H1 (cell line): Measurements from ENCODE around the gene USP35. TPM values are rescaled to one million over a fixed set of nuclear protein-coding genes. Genes with fewer than 3 reads are reported as not detected.

Experiments
- CTCF ChIA-PET: fragments of 300-600 bp; sonication (Branson Sonifier 250); formaldehyde crosslinking; loops from one replicate; lab custom pipeline; 2021; ENCODE audit not compliant: partially characterized antibody; lab: Charles Lee
- POLR2A ChIA-PET: fragments of 300-600 bp; sonication (Branson Sonifier 250); formaldehyde crosslinking; loops from one replicate; lab custom pipeline; 2021; ENCODE audit warnings: inconsistent platforms; ENCODE audit not compliant: partially characterized antibody; lab: Charles Lee
- DNase-seq, 2 experiments: peaks; one replicate each; pipeline versions ENCODE4 v3.0.0 to v3.0.0-alpha.2; 2010 to 2022; ENCODE audit warnings: low spot score in 2 of 2, low read depth in 1 of 2, mixed read lengths in 1 of 2
- FAIRE-seq: peaks from 2 replicates; lab custom pipeline; 2011; peaks lifted over from hg19 to GRCh38; lab: Jason Lieb, UNC
- H2AFZ ChIP-seq: 2 replicates; pipeline ENCODE4 v1.8.1; 2012; ENCODE audit warnings: low read length, inconsistent platforms
- H2AK5ac ChIP-seq: 2 replicates; pipeline ENCODE4 v1.6.1; 2013; ENCODE audit warnings: low read depth, low read length
- H2BK120ac ChIP-seq: replicated peaks from 2 replicates; pipeline ENCODE3; 2013; ENCODE audit warnings: low read depth, low read length, inconsistent platforms
- H2BK12ac ChIP-seq: 2 replicates; pipeline ENCODE4 v1.6.1; 2013; ENCODE audit warnings: low read depth, low read length
- H2BK15ac ChIP-seq: 2 replicates; pipeline ENCODE4 v1.6.1; 2013; ENCODE audit warnings: low read length
- H2BK20ac ChIP-seq: 2 replicates; pipeline ENCODE4 v1.6.1; 2013; ENCODE audit warnings: low read length
- H2BK5ac ChIP-seq: 2 replicates; pipeline ENCODE4 v1.6.1; 2013; ENCODE audit warnings: low read depth, low read length
- H3K14ac ChIP-seq: 2 replicates; pipeline ENCODE4 v1.6.1; 2013; ENCODE audit warnings: inconsistent platforms; ENCODE audit not compliant: insufficient read length
- H3K18ac ChIP-seq: 2 replicates; pipeline ENCODE4 v1.6.1; 2013; ENCODE audit warnings: low read length; ENCODE audit errors: extremely low read depth
- H3K23ac ChIP-seq: 2 replicates; pipeline ENCODE4 v1.6.1; 2013; ENCODE audit warnings: inconsistent platforms; ENCODE audit not compliant: insufficient read length
- H3K23me2 ChIP-seq: 2 replicates; pipeline ENCODE4 v1.6.1; 2013; ENCODE audit warnings: low read depth, low read length
- H3K27ac ChIP-seq: 2 replicates; pipeline ENCODE4 v1.6.1; 2011; ENCODE audit warnings: low read depth, low read length, inconsistent platforms
- H3K27me3 ChIP-seq, 4 experiments: replicated peaks in 1 of 4; 1 replicate in 1 of 4; 2 replicates in 3 of 4; pipeline versions ENCODE4 v1.6.1 to v1.8.1; 2011 to 2013; ENCODE audit warnings: low read length in 3 of 4, mild to moderate bottlenecking in 3 of 4, inconsistent platforms in 2 of 4, mixed read lengths in 2 of 4, moderate library complexity in 1 of 4; ENCODE audit not compliant: control insufficient read depth in 3 of 4, insufficient read depth in 3 of 4; ENCODE audit errors: extremely low read depth in 1 of 4
- H3K36me3 ChIP-seq, 4 experiments: 2 replicates each; pipeline versions ENCODE4 v1.6.1 to v1.8.1; 2011 to 2013; ENCODE audit warnings: mild to moderate bottlenecking in 4 of 4, low read length in 3 of 4, moderate library complexity in 2 of 4, control low read depth in 1 of 4, inconsistent platforms in 1 of 4; ENCODE audit not compliant: insufficient read depth in 4 of 4, control insufficient read depth in 2 of 4
- H3K4ac ChIP-seq: replicated peaks from 2 replicates; pipeline ENCODE3; 2013; ENCODE audit warnings: low read length, low read depth, mixed read lengths, inconsistent platforms; ENCODE audit not compliant: insufficient read length
- H3K4me1 ChIP-seq, 4 experiments: replicated peaks in 1 of 4; 1 replicate in 1 of 4; 2 replicates in 3 of 4; pipeline versions ENCODE4 v1.6.1 to v1.8.1; 2011 to 2013; ENCODE audit warnings: low read length in 3 of 4, inconsistent platforms in 2 of 4, mixed read lengths in 1 of 4; ENCODE audit not compliant: insufficient read depth in 4 of 4, control insufficient read depth in 3 of 4
- H3K4me2 ChIP-seq, 2 experiments: 2 replicates each; pipeline versions ENCODE4 v1.6.1 to v1.8.1; 2011 to 2013; ENCODE audit warnings: low read depth in 2 of 2, low read length in 2 of 2, control low read depth in 1 of 2, inconsistent platforms in 1 of 2, mild to moderate bottlenecking in 1 of 2; ENCODE audit not compliant: insufficient read depth in 1 of 2
- H3K4me3 ChIP-seq, 4 experiments: fragments of 200-600, 300-600 bp in 1 of 4; sonication (generic), shearing (Covaris generic), sonication (Bioruptor Twin) in 1 of 4; 2 replicates each; pipeline versions ENCODE4 v1.5.1 to v1.8.1; 2011 to 2016; ENCODE audit warnings: low read length in 4 of 4, low read depth in 3 of 4, control low read depth in 2 of 4, inconsistent platforms in 2 of 4, mild to moderate bottlenecking in 2 of 4, mixed read lengths in 1 of 4, moderate library complexity in 1 of 4; ENCODE audit not compliant: insufficient read depth in 2 of 4; ENCODE audit errors: extremely low read depth in 1 of 4
- H3K56ac ChIP-seq: replicated peaks from 2 replicates; pipeline ENCODE3; 2013; ENCODE audit warnings: low read depth, mild to moderate bottlenecking, mixed read lengths, low read length, inconsistent platforms; ENCODE audit not compliant: insufficient read length
- H3K79me1 ChIP-seq: 2 replicates; pipeline ENCODE4 v1.6.1; 2013; ENCODE audit warnings: low read depth, low read length, control low read depth
- H3K79me2 ChIP-seq, 2 experiments: 2 replicates each; pipeline versions ENCODE4 v1.6.1 to v1.8.1; 2012 to 2013; ENCODE audit warnings: low read length in 2 of 2, mild to moderate bottlenecking in 2 of 2, inconsistent platforms in 1 of 2; ENCODE audit not compliant: insufficient read depth in 2 of 2, control insufficient read depth in 1 of 2
- H3K9ac ChIP-seq, 4 experiments: replicated peaks in 1 of 4; 1 replicate in 1 of 4; 2 replicates in 3 of 4; pipeline versions ENCODE4 v1.6.1 to v1.8.1; 2011 to 2013; ENCODE audit warnings: low read depth in 3 of 4, low read length in 3 of 4, control low read depth in 2 of 4, mild to moderate bottlenecking in 2 of 4, moderate library complexity in 2 of 4, inconsistent platforms in 1 of 4; ENCODE audit errors: extremely low read depth in 1 of 4
- H3K9me3 ChIP-seq, 2 experiments: 2 replicates each; pipeline versions ENCODE4 v1.6.1 to v1.8.1; 2012 to 2013; ENCODE audit warnings: mild to moderate bottlenecking in 2 of 2, moderate library complexity in 2 of 2, control low read depth in 1 of 2, inconsistent platforms in 1 of 2, low read depth in 1 of 2, low read length in 1 of 2, mixed read lengths in 1 of 2; ENCODE audit not compliant: insufficient read depth in 2 of 2
- H4K20me1 ChIP-seq, 2 experiments: replicated peaks in 1 of 2; 2 replicates each; pipeline versions ENCODE3 to v1.8.1; 2011 to 2013; ENCODE audit warnings: inconsistent platforms in 2 of 2, low read length in 2 of 2, mild to moderate bottlenecking in 1 of 2; ENCODE audit not compliant: insufficient read depth in 2 of 2, control insufficient read depth in 1 of 2
- H4K5ac ChIP-seq: 2 replicates; pipeline ENCODE4 v1.6.1; 2013; ENCODE audit warnings: low read length, low read depth, mixed read lengths, inconsistent platforms; ENCODE audit not compliant: insufficient read length
- H4K8ac ChIP-seq: 2 replicates; pipeline ENCODE4 v1.8.0; 2013; ENCODE audit warnings: mild to moderate bottlenecking, moderate library complexity, low read length, inconsistent platforms; ENCODE audit not compliant: insufficient read depth; ENCODE audit errors: extremely low read depth
- H4K91ac ChIP-seq: replicated peaks from 2 replicates; pipeline ENCODE3; 2013; ENCODE audit warnings: low read length, mixed read lengths, inconsistent platforms; ENCODE audit not compliant: insufficient read length
- GTF2F1 ChIP-seq: IDR thresholded peaks from 2 replicates; pipeline ENCODE4 v1.6.1; 2012; ENCODE audit warnings: low read depth, low read length, improper control_type of control experiment, borderline replicate concordance
- JUN ChIP-seq: IDR thresholded peaks from 2 replicates; pipeline ENCODE4 v1.6.1; 2011; ENCODE audit warnings: low read depth, mild to moderate bottlenecking, improper control_type of control experiment, low read length
- SIX5 ChIP-seq: IDR thresholded peaks from 2 replicates; pipeline ENCODE4 v1.6.1; 2011; ENCODE audit warnings: mild to moderate bottlenecking, low read depth, low read length
- WGBS, 2 experiments: shearing (Covaris generic) in 1 of 2; methylation state at CpG; one replicate each; pipeline versions ENCODE4 v1.1.6 to v1.1.7; 2013 to 2015; ENCODE audit warnings: low lambda C conversion rate in 2 of 2, mixed read lengths in 2 of 2, inconsistent platforms in 1 of 2, low coverage in 1 of 2, missing lambda C conversion rate in 1 of 2; ENCODE audit not compliant: insufficient replicate concordance in 2 of 2, insufficient coverage in 1 of 2, insufficient read length in 1 of 2; ENCODE audit errors: extremely low coverage in 1 of 2, missing lambda C conversion rate in 1 of 2; 5-methylcytosine and 5-hydroxymethylcytosine counted together
- polyA plus RNA-seq, 7 experiments: library from polyadenylated mRNA; depleted of rRNA in 3 of 7; stranded (reverse) in 5 of 7; unstranded in 2 of 7; fragments of >200 nt in 5 of 7; fragments of 200-250 nt in 2 of 7; gene quantifications; 1 replicate in 5 of 7; 2 replicates in 1 of 7; 4 replicates in 1 of 7; pipeline versions ENCODE4 v1.2.1 to v1.2.3, GENCODE V29; 2011 to 2013; ENCODE audit warnings: missing spikeins in 2 of 7, mixed read lengths in 2 of 7
- total RNA-seq: library from RNA; stranded (reverse); fragmentation: NEBNext Ultra II Directional; extraction: Animal tissue kit (Norgen Biotek cat#: 25700); gene quantifications from 2 replicates; pipeline ENCODE4 v1.2.1, GENCODE V29; 2021
- TF ChIP-seq, protein P1 (sequence below): IDR thresholded peaks from 2 replicates; pipeline ENCODE4 v1.6.1; 2012; ENCODE audit warnings: inconsistent platforms

USP35 gene
- total and polyA plus RNA-seq, 2 of the 8 experiments (the other 6 are each of a cell fraction or from before 2014, with no cell fraction given), result 4.6 to 6.8 TPM

DNA sequence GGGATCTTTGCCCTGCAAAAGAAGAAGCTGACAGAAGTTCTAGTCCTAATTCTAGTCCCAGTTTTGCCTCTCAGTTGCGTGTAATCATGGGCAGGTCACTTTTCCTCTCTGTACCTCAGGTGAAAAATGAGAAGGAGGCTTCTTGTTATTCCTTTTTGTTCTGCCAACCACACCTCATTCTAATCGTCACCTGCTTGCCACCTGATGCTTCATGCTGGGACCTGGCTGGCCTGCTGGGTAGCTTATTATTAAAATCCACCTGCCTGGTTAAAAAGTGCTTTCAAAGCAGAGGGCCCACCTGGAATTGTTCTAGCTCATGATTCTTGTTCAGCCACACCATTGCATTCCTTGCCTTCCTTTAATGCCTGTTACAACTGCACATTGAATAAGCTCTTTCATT is 40.9 kb upstream of the USP35 start:
- POLR2A ChIA-PET, result interaction anchor here (0.6 to 1.9 kb wide), 4 partner anchors 8 to 177 kb away, joined by 3 to 16 read pairs (median 6); partner anchors contain the start of gene ALG8
- Histone ChIP-seq H3K4me1 (peaks cover 0 to 6% (median 0%) of the 10 kb centered on the region in 4 experiments; a peak in 2 of 7 replicates), H3K23ac (no peak overlapping the region), H2BK120ac (no peak overlapping the region), H3K36me3 (no peaks in the 10 kb centered on the region), H4K91ac (no peak overlapping the region), H3K79me2 (no peaks in the 10 kb centered on the region), H2AFZ (no peak overlapping the region), H3K4me2 (peak overlapping the region in 1 of 2 experiments; percentile 10; a peak in 1 of 4 replicates), H3K79me1 (no peaks in the 10 kb centered on the region), H4K8ac (no peak overlapping the region), H3K4me3 (no peak overlapping the region), H2AK5ac (no peak overlapping the region), H3K27ac (no peak overlapping the region), H2BK15ac (no peak overlapping the region)
- 65% methylated on average over 2 of the region's 2 CpGs; no CpG with 5 or more reads in 1 of the 2 experiments for WGBS, 2 experiments
- no peak for FAIRE-seq
- TF ChIP-seq, protein P1, sequence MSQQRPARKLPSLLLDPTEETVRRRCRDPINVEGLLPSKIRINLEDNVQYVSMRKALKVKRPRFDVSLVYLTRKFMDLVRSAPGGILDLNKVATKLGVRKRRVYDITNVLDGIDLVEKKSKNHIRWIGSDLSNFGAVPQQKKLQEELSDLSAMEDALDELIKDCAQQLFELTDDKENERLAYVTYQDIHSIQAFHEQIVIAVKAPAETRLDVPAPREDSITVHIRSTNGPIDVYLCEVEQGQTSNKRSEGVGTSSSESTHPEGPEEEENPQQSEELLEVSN, result no peak
- TF ChIP-seq SIX5 (no peak), GTF2F1 (no peak), JUN (no peak)
- TF ChIP-seq, all 59 proteins: peak for 0
- Histone ChIP-seq H2BK20ac (no peak overlapping the region), H3K23me2 (peaks cover 2% of the 10 kb centered on the region; the same call in 1 of the 2 replicates), H2BK5ac (no peak overlapping the region), H3K56ac (no peak overlapping the region), H3K9ac (no peak overlapping the region), H3K27me3 (no peaks in the 10 kb centered on the region), H3K4ac (no peak overlapping the region), H3K9me3 (no peaks in the 10 kb centered on the region), H4K20me1 (no peaks in the 10 kb centered on the region), H2BK12ac (no peak overlapping the region), H3K14ac (no peak overlapping the region), H3K18ac (no peak overlapping the region), H4K5ac (no peak overlapping the region)
- no peak for DNase-seq
- CTCF ChIA-PET, result interaction anchor here (0.9 to 1.2 kb wide), 3 partner anchors 14 to 74 kb away, joined by 3 to 4 read pairs (median 4); no protein-coding TSS in a partner anchor
